Stimulated activated CD4-positive, alpha-beta T cell treated with anti-CD3 and anti-CD28 coated beads, Interleukin-15, amount 100 ng/mL, for 24 hours (primary cell): Measurements from ENCODE around the gene ORM1.
"Not testable (repeated sequence)": the region's sequence is repeated elsewhere in the genome, so short reads cannot be mapped to it uniquely, and the experiment has no call there.

Experiments
- DNase-seq: peaks from one replicate; pipeline ENCODE4 v3.0.0-alpha.2; 2020

ORM1 gene

DNA sequence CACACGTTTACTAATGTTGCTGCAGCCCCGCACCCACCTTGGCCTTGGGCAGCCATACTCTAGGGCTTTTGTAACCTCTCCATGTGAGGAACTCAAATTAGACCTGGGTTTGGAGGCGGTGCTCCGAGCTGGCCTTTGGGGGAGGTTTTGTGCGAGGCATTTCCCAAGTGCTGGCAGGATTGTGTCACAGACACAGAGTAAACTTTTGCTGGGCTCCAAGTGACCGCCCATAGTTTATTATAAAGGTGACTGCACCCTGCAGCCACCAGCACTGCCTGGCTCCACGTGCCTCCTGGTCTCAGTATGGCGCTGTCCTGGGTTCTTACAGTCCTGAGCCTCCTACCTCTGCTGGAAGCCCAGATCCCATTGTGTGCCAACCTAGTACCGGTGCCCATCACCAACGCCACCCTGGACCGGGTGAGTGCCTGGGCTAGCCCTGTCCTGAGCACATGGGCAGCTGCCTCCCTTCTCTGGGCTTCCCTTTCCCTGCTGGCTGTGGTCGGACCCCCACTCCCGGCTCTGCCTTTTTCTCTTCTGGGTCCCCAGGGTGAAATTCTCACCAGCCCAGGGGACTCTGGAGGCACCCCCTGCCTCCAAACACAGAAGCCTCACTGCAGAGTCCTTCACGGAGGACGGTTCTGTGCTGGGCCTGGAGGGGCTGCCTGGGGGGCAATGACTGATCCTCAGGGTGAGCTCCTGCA is at the start of gene ORM1:
Gene ORM1, plus strand, starts transcription at position 268 of the 701 bp plus-strand sequence. Its CDS starts 36 bp downstream, at position 304.
- DNase-seq = not testable (repeated sequence)

DNA sequence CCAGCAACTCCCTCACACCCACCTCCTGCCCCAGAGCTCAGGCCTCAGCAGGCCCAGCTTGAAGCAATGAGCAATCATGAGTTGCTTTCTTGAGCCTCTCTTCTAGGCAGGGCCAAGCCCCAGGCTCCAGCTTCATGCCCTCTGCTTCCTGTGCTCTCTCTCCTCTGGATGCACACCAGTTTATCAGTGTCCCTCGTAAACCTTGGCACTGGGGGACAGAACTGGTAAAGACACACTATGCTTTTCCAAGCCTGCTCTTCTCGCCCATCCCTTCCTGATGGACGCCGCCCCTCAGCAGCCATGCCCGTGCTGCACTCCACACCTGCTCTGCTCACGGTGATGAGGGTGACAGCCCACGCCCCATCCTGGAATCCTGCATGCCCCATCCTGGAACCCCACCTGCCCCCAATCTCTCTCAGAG is 49.4 kb upstream of the ORM1 start:
- no peak for DNase-seq

DNA sequence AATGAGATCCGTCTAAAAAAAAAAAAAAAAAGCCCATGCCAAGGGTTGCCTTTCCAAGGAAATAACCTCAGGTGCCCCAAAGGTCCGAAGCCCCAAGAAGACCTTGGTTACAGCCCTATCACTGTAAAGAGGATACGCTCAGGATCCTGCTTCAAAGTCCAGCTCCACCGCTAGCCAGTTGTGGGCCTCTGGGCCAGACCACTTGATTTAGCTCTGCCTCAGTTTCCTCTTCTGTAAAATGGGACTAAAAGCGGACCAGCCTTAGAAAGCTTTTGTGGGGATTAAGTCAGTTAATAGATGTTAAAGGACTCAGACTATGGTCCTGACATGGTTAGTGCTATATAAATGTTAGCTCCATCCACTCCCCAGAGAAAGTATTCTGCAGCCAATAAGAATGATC is 48.7 kb upstream of the ORM1 start:
- no peak for DNase-seq

DNA sequence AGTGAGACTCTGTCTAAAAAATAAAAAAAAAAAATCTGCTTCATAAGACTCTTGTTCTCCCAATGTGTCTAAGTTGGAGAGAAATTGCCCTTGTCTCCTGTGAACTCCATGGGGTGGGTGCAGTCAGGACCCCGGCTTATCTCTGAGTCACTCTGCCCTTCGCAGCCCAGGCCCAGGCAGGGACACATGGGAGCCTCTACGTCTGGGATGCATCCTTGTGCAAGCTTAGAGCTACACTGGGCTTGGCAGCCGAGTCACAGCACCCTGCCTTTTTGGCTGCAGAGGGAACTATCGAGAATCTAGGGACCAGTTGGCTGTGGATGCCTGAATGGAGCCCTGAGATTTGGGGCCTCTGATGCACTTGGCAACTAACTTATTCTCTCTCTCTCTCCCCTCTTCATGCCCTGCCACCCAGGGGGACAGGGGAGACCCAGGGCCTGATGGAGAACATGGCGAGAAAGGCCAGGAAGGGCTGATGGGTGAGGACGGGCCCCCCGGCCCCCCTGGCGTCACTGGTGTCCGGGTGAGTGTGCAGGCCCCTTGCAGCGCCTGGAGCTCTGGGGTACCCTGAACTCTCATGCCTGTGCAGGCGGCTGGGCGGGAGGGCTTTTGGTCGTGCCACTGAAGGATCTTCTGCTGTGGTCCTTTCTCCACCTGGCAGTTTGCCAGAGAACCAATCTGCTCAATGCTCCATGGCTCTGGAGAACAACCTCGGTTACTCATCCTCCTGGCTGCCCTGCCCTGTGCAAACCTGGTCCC is 47.5 kb upstream of the ORM1 start:
- DNase-seq = no peak

DNA sequence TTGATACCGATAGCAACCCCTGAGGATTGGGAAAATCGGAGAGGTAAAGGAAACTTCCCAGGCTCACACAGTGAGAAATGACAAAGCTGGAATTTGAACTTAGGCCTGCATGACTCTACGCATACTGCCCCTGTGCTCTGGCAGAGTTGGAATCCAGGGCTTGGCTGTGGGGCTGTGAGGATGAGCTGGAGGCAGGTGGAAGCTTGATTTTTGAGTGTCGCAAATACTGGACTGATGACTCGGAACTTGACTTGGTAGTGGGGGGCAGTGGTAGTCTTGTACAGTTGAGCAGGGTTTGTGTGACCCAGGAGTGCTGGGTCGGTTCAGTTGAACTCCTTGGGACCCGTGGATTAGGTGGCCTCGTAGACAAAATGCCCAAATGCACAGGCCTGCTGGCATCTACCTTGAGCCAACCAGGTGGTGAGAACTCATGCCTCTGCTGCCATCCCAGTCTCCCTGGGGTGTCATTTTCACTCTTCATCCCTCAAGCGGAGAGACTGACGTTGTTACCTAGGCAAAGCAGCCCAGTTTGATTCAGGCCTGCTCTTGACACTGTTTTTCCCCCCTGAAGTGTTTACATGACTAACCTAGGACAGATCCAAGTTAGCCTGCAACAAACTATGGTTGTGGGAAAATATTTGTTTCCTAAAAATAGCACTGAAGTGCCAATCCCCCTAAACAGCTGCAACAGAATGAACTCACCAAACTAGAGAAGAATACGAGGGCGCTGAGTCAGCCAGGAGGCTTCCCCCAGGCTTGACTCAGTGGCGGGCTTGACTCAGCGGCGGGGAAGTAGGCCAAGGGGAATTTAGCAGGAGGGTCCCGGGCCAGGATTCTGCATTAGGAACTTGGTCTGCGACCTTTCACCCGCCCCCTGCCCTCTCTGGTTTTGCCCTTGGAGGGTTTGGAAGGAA is 45.7 kb upstream of the ORM1 start:
- DNase-seq = no peak

DNA sequence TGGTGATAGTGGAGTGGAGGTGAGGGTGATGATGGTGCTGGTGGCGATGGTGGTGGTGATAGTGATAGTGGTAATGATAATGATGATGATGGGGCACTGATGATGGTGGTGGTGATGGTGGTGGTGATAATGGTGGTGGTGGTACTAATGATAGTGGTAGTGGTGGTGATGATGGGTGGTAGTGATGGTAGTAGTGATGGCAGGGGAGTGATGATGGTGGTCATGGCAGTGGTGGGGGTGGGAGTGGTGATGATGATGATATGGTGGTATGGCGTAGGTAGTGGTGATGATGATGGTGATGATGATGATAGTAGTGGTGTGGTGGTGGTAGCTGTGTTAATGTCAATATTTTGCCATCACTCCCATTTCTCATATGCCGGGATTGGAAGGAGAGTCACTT is 44.5 kb upstream of the ORM1 start:
- no peak for DNase-seq

DNA sequence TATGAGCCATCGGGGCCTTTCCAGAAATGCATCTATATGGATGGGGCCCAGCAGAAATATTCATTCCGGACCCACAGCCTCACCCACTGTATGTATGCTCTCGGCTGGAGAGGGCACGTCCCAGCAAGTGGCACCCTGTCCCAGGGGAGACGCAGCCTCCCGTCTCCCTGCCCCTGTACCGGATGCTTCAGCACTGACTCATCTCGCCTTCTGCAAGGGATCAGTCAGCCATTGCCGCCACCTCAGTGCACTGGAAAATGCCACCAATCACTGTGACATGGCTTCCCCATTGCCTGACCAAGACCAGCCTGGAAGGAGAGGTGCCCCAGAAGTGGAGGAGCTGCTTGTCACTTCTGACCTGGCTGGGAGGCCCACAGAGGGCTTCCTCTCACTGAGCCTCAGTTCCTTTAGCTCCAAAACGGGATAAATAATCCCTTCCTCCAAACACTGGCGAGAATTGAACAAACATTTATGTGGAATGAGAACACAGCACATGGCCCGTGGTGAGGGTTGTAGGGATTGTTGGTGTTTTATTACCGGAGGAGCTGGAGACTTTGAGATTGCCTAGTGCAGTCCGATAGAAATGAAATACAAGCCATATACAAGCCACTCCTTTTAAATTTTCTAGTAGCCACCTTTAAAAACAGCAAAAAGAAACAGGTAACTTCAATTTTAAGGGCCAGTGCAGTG is 43.9 kb upstream of the ORM1 start:
- no peak for DNase-seq

DNA sequence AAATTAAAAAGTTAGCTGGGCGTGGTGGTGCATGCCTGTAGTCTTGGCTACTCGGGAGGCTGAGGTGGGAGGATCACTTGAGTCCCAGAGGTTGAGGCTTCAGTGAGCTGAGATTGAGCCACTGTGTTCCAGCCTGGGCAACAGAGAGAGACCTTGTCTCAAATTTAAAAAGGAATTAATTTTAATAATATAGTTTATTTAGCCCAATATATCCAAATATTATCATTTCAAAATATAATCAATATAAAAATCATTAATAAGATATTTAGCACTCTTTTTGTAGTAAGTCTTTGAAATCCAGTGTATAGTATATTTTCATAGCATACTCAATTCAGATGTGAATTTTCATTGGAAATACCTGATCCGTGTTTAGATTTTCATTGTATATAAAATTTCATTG is 43.2 kb upstream of the ORM1 start:
- DNase-seq = no peak

DNA sequence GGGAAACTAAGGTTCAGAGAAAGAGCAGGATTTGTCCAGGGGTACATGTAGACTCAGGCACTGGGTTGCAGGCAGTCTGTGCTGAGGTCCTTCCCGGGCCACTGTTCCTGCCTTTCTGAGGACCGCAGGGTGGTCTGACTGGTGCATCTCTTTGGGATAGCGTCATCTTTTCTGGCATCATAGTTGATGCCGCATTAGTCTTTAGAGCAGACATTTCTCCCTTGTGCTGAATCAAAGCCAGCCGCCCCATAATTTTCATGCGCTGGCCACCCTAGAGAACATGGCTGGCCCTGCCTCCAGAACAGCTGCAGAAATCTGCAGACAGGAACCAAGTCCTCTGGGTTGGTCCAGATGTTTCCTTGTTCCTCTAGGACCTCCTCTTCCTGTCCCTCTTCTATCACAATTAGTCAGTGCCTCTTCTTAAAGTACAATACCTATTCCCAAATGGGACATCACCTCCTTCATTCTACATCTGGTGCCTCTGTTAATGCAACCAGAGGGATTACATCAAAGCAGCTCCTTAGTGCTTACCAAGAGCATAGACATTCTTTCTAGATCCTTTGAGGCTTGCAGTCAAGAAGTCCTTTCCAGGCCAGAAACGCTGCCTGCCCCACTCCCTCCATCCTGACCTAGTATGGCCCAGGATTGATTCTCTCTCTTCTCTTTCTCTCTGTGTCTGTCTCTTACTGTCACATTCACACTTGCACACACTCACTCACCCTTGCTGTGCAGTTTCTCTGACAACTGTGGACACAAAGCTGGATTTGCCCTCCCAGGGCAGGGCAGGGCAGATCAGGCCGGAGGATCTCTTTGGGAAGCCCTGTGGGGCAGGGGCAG is 42.0 kb upstream of the ORM1 start:
- DNase-seq = no peak

DNA sequence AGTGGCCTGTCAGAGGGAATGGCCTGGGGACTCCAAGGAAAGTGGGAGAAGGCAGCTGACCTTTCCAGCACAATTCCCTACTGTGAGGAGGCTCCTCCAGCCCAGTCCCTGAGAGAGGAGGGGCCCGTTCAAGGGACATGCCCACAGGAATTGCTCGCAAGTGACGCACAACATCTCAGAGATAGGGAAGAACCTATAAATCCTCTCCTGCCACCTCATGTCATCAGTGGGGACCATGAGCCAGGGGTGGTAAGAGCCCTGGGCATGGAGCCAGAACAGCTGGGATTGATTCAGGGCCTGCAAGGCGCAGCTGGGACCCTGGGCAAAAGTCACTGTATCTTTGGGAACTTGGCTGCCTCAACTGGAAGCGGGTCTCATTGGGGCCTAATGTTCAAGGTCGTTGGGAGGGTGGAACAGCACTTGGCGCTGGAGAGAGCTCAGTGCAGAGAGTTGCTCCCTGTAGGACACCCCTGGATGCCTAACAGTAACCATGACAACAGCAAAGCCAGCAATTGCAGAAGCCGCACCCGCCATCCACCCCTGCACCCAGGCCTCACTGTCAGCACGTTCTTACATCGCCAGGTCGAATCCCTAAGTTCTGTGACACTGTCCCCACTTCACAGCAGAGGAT is 41.3 kb upstream of the ORM1 start:
- DNase-seq = no peak

DNA sequence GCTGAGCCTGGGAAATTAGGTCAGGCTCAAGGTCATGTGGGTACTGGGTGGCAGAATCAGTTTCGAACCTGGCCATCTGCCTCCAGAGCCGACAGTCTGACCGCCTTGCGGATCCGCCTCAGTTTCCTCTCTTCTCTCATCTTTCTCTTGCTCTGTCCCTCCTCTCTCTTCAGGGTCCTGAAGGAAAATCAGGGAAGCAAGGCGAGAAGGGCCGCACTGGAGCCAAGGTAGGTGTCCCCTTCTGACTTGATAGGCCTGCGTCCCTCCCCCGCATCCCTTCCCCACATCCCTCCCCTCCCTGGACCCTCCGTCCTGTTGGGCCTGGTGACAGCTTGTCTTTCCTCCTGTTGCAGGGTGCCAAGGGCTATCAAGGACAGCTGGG is 40.8 kb upstream of the ORM1 start:
- DNase-seq = no peak

DNA sequence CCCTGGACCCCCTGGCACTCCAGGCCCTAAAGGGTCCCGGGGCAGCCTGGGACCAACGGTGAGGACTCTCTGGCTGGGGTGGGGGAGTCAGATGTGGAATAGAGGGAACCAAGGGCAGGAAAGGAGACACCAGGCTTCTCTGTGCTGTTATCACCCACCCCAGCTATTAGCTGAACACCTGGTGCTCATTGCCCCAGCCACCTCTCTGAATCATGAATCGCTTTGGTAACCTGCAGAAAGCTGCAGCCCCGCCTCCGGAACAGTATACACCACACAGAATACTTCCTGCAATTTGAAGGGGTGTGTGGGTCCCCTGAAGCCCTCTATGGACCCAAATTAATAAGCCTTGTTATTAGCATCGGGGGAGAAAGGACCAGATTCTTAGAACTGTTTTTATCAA is 40.4 kb upstream of the ORM1 start:
- no peak for DNase-seq

DNA sequence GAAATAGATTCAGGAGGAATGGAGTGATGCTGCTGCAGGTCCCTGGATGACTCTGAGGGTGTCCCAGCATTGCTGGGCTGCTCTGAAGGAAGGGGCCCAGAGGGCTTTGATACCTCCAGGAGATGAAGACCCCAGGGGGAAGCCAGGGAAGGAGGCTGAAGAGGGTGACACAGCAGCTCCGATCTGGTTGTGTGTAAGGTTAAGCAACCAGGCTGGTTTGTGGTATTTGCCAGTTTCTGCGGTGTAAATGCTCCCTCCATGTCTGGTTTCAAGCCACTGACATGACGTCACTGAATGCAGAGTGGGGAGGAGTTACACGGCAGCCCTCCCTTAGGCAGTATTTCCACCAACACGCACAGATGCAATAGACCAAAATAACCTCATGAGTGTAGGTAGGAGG is 40.0 kb upstream of the ORM1 start:
- peak; percentile 27 for DNase-seq

DNA sequence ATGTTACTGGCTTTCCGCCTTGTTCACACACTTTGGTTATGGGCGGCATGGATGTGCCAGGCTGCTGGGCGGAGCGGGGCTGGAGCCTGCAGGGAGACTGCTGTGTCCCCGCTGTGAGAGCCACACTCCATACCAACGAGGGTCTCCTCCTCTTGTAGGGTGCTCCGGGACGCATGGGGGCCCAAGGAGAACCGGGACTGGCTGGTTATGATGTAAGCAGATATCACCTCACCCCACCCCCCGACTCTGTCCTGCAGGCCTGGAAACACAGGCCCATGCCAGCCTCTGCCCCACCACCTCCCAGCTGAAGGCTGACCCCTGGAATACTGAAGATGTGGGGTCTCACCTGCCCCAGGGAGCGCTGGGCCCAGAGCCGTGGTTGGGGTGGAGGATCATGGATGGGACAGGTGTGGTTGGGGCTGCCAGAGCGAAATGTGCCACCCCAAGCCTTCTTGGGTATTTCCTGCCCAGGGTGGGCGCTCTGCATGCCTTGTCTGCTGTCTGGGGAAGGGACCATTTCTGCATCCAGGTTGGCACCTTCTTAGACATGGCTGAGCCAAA is 39.3 kb upstream of the ORM1 start:
- no peak for DNase-seq

DNA sequence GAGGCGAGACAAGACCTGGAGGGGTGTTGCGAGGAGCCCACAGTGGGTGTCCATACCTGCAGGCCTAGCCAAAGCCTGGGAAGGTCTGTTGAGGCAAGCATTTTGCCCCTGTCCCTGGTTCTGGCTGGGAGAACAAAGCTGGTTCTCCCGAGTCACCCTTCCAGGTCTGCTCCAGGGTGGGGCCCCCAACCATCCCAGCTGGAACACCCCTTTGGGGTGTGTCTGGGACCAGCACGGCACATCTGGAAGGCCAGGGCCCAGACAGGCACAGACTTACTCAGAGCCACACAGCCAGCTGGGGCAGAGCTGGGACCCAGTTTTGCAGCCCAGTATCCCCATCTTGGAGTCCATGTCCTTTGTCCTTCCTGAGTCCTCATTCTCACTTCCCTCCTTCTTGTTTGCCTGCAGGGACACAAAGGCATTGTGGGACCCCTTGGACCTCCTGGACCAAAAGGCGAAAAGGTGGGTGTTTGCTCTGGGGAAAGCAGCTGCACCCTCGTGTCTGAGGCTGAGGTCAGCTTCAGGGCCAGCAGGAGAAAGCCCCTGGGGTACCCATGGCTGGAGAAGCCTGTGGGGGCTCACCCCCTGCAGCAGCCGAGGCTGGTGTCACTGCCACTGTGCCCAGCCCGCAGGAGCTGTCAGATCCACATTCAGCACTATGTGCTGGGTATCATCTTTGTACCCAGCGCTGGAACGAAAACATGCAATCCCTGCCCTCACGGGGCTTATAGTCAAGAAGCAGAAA is 38.4 kb upstream of the ORM1 start:
- DNase-seq = no peak

DNA sequence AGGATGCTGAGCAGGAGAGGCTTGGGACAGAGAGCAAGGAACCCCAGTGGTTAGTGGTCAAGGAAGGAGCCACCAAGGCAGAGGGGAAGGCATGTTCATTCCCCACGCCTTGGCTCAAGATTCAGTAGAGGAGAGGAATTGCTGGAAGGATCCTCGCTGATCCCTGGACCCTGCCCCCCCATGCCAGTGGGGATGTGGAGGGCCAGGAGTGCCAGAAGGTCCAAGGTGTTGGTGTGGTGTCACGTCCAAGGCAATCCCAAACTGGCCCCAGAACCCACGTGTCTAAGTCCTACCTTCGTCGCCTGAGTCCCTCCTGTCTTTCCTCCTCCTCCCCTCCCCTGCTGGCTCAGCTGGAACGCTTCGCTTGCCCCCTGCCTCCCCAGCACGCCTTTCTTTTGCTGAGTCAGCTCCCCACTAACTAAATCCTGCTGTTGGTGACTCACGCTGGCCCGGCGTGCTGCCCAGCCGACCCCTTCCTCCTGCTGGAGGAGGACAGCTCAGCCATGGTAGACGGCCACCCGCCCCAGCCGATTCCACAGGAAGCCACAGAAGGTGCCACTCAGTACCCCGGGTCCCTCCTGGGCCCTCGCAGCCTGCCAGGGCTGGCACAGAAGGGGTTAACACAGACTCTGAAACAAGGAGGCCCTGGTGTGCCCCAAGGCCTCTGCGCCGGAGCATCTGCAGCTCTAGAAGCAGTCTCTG is 37.6 kb upstream of the ORM1 start:
- DNase-seq = no peak

DNA sequence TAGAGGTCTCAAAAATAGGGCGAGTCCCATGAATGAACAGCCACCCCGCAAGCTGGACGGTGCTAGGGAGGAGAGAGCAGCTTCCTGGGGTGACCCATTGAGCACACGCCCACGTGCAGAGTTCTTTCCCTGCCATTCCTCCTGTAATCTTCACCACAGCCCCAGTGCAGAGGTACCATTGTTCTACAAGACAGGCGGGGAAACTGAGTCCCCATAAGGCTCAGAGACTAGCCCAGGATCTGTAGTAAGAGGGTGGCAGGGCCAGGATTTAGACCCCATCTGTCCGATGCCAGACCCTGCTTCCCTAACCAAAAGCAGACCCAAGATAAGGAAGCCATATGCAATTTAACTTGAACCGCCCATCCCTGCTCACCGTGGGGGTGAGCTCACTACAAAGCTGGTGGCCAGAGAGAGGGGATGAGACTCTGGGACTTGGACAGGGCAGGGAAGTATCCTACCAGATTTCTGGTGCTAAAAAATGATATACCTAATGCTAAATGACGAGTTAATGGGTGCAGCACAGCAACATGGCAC is 36.7 kb upstream of the ORM1 start:
- no peak for DNase-seq

DNA sequence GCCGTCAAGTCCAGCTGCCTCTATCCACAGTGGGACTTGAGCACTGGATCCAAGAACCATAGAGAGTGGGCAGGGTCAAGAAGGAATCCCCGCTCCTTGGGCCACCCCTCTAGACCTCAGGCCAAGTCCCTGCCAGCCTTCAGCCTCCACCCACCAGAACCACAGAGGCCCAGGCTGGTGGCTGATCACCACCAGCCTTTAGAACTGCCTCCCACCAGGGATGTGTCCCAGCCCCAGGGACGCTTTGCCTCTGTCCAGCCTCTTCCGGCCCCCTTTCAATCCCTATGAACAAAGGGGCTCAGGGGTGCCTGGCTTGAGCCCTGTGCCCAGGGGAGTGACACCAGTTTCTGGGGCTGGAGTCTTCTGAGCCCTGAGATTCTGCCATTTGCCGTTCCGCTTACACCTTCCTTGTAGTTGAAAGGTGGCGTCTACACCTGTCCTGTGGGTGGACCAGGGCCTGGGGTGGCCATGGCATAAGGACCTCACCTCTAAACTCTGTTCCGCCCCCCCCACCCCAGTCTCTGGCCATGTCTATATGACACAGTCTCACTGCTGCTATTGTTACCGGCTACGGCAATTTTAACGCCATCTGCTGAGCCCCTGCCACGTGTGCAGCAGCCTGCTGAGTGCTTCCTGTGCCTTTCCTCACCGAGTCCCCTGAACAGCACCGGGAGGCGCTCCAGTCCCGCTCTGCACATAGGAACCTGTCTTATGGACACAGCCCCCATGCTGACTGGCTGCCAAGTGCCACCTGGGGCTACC is 35.7 kb upstream of the ORM1 start:
- DNase-seq = no peak

DNA sequence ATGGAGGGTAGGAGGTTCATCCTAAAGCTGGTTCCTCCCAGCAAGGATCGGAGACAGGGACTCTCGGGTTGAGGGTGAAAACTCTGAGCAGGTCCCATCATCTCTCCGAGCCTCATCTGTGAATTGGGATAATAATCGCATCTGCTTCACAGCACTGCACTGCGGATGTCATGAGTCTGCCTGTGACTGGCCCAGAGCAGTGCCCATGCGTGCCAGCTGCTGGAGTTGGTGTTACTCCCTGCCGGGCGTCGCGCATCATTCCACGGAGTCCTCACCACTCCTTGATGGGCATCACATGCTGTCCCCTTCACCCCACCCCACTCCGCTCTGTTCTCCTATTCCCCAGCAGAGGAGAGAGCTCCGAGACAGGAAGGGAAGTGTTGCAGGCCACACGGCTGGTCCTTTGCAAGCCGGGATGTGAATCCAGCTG is 35.1 kb upstream of the ORM1 start:
- DNase-seq = no peak
